ENCODE measurements around the gene CECR2. TPM values are rescaled to one million over a fixed set of nuclear protein-coding genes. Genes with fewer than 3 reads are reported as not detected.

CECR2 gene
- total RNA-seq, 4 donors from 2014 or later = 1.1 to 2.1 (median 1.3) TPM

DNA sequence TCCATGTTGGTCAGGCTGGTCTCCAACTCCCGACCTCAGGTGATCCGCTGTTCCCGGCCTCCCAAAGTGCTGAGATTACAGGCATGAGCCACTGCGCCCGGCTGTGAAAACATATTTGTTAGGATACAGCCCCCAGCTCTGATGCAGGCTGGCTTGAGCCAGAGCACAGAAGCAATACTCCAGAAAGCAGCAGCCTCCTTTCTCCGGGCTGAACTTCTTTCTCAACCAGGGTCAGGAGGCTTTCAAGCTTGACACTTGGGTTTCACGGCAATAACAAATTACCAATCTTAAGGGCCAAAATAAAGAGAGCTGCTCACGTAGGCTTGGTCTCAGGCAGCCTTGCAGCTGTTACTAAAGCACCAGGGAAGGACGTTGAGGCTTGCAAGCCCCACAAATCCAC is 10.8 kb upstream of the CECR2 start:
- DNase-seq (ENCODE audit: extremely low spot score) = no peak
- Histone ChIP-seq H3K36me3 (no peaks in the 10 kb centered on the region), H3K4me1 (no peaks in the 10 kb centered on the region), H3K9me3 (no peaks in the 10 kb centered on the region), H3K27ac (replicated peaks in 1 of 4) (no peak overlapping the region), H3K4me3 (no peak overlapping the region), H3K27me3 (peaks cover 0 to 30% (median 0%) of the 10 kb centered on the region in 4 donors)
- intact Hi-C loops (cut with DNase I) = no loop called here
- 73% methylated on average over 9 of the region's 9 CpGs for WGBS
- TF ChIP-seq POLR2AphosphoS5 (IDR thresholded peaks at IDR 0.05) (no peak), POLR2A (IDR thresholded peaks at IDR 0.05; ENCODE audit: low read depth) (no peak), EP300 (IDR thresholded peaks at IDR 0.05) (no peak)
- TF ChIP-seq, protein P1, sequence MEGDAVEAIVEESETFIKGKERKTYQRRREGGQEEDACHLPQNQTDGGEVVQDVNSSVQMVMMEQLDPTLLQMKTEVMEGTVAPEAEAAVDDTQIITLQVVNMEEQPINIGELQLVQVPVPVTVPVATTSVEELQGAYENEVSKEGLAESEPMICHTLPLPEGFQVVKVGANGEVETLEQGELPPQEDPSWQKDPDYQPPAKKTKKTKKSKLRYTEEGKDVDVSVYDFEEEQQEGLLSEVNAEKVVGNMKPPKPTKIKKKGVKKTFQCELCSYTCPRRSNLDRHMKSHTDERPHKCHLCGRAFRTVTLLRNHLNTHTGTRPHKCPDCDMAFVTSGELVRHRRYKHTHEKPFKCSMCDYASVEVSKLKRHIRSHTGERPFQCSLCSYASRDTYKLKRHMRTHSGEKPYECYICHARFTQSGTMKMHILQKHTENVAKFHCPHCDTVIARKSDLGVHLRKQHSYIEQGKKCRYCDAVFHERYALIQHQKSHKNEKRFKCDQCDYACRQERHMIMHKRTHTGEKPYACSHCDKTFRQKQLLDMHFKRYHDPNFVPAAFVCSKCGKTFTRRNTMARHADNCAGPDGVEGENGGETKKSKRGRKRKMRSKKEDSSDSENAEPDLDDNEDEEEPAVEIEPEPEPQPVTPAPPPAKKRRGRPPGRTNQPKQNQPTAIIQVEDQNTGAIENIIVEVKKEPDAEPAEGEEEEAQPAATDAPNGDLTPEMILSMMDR (IDR thresholded peaks at IDR 0.05) = no peak

GRCh38 chr22:17359501-17359900 is 9.8 kb upstream of the CECR2 start:
- H3K27ac ChIP-seq (replicated peaks in 1 of 4) = no peak overlapping the region
- H3K4me1 ChIP-seq = no peaks in the 10 kb centered on the region
- TF ChIP-seq, protein P1 (IDR thresholded peaks at IDR 0.05) = no peak
- no peak for TF ChIP-seq POLR2AphosphoS5 (IDR thresholded peaks at IDR 0.05)
- TF ChIP-seq EP300 (IDR thresholded peaks at IDR 0.05) = no peak
- no peak for TF ChIP-seq POLR2A (IDR thresholded peaks at IDR 0.05; ENCODE audit: low read depth)
- intact Hi-C loops (cut with DNase I) = no loop called here
- peaks cover 0 to 35% (median 0%) of the 10 kb centered on the region in 4 donors for H3K27me3 ChIP-seq
- H3K4me3 ChIP-seq = no peak overlapping the region
- H3K36me3 ChIP-seq = no peaks in the 10 kb centered on the region
- 51% methylated on average over 4 of the region's 4 CpGs for WGBS
- H3K9me3 ChIP-seq = no peaks in the 10 kb centered on the region
- DNase-seq (ENCODE audit: extremely low spot score) = no peak

GRCh38 chr22:17366329-17366728 is 2.9 kb upstream of the CECR2 start:
- Histone ChIP-seq H3K4me1 (peaks cover 0 to 35% (median 30%) of the 10 kb centered on the region in 4 donors), H3K36me3 (no peaks in the 10 kb centered on the region), H3K4me3 (no peak overlapping the region), H3K27ac (replicated peaks in 1 of 4) (no peak overlapping the region), H3K27me3 (peaks cover 0 to 83% (median 13%) of the 10 kb centered on the region in 4 donors), H3K9me3 (no peaks in the 10 kb centered on the region)
- TF ChIP-seq POLR2A (IDR thresholded peaks at IDR 0.05; ENCODE audit: low read depth) = no peak
- no peak for TF ChIP-seq POLR2AphosphoS5 (IDR thresholded peaks at IDR 0.05)
- TF ChIP-seq, protein P1 (IDR thresholded peaks at IDR 0.05) = no peak
- no peak for TF ChIP-seq EP300 (IDR thresholded peaks at IDR 0.05)
- intact Hi-C loops (cut with DNase I) = loop anchor here (10.0 kb wide), 1 partner anchor 138 kb away; no protein-coding TSS in a partner anchor
- DNase-seq (ENCODE audit: extremely low spot score) = no peak
- WGBS = 89% methylated on average over 13 of the region's 13 CpGs

GRCh38 chr22:17366830-17367229 is 2.4 kb upstream of the CECR2 start:
- Histone ChIP-seq H3K4me3 (no peak overlapping the region), H3K27me3 (peaks cover 0 to 84% (median 13%) of the 10 kb centered on the region in 4 donors), H3K27ac (replicated peaks in 1 of 4) (no peak overlapping the region), H3K4me1 (peaks cover 0 to 36% (median 30%) of the 10 kb centered on the region in 4 donors), H3K36me3 (no peaks in the 10 kb centered on the region), H3K9me3 (no peaks in the 10 kb centered on the region)
- intact Hi-C loops (cut with DNase I) = loop anchor here (10.0 kb wide), 1 partner anchor 138 kb away; no protein-coding TSS in a partner anchor
- no peak for DNase-seq (ENCODE audit: extremely low spot score)
- no peak for TF ChIP-seq POLR2A (IDR thresholded peaks at IDR 0.05; ENCODE audit: low read depth)
- peak in 1 of 2 donors; percentile 10 for TF ChIP-seq POLR2AphosphoS5 (IDR thresholded peaks at IDR 0.05)
- TF ChIP-seq, protein P1 (IDR thresholded peaks at IDR 0.05) = peak in 2 of 3 experiments; percentile 25
- WGBS = 25% methylated on average over 11 of the region's 11 CpGs

GRCh38 chr22:17368144-17368543 is 1.1 kb upstream of the CECR2 start:
- intact Hi-C loops (cut with DNase I) = loop anchor here (10.0 kb wide), 1 partner anchor 137 kb away; no protein-coding TSS in a partner anchor

More at GRCh38 chr22:17368144-17368543, 1.1 kb upstream of the CECR2 start:
- WGBS = 7% methylated on average over 7 of the region's 7 CpGs
- H3K27ac ChIP-seq (replicated peaks in 1 of 4) = peak overlapping the region; percentile 33 to 84 (median 76)
- peak overlapping the region; percentile 63 to 72 (median 68) for H3K4me3 ChIP-seq
- no peak for TF ChIP-seq POLR2AphosphoS5 (IDR thresholded peaks at IDR 0.05)
- TF ChIP-seq, protein P1 (IDR thresholded peaks at IDR 0.05) = no peak
- TF ChIP-seq POLR2A (IDR thresholded peaks at IDR 0.05; ENCODE audit: low read depth) = no peak
- no peak for TF ChIP-seq EP300 (IDR thresholded peaks at IDR 0.05)
- peaks cover 0 to 85% (median 13%) of the 10 kb centered on the region in 4 donors for H3K27me3 ChIP-seq
- no peaks in the 10 kb centered on the region for H3K9me3 ChIP-seq
- no peaks in the 10 kb centered on the region for H3K36me3 ChIP-seq
- peaks cover 0 to 36% (median 30%) of the 10 kb centered on the region in 4 donors for H3K4me1 ChIP-seq
- DNase-seq (ENCODE audit: extremely low spot score) = no peak
